PC-3 (cell line): Measurements from ENCODE around the gene ROCK2. TPM values are rescaled to one million over a fixed set of nuclear protein-coding genes. Genes with fewer than 3 reads are reported as not detected.

ENCODE experiments used
- ATAC-seq: fragments of 200-7000 bp; cut with Tn5 transposase; 2 replicates; pipeline ENCODE4 v1.9.1; 2020; ENCODE audit warnings: mild to moderate bottlenecking, moderate library complexity
- BruUV-seq: library from RNA; stranded (reverse); fragments of 400-500 nt; replicated peaks from 2 replicates; lab custom pipeline; 2021; lab: Mats Ljungman, UMichigan
- CTCF ChIA-PET: fragments of 300-600 bp; sonication (Branson Sonifier 250); formaldehyde crosslinking; loops from one replicate; lab custom pipeline; 2022; ENCODE audit warnings: antibody characterized with exemption; lab: Charles Lee
- POLR2A ChIA-PET: fragments of 300-600 bp; sonication (Branson Sonifier 250); formaldehyde crosslinking; loops from one replicate; lab custom pipeline; 2022; ENCODE audit warnings: antibody characterized with exemption; ENCODE audit not compliant: unreplicated experiment; lab: Charles Lee
- DNase-seq: peaks from one replicate; pipeline ENCODE4 v3.0.0-alpha.2; 2015
- H2AFZ ChIP-seq: fragments of 300-600 bp; sonication (generic); 2 replicates; pipeline ENCODE4 v1.6.0; 2016; ENCODE audit warnings: antibody characterized with exemption, low read length
- H3F3A ChIP-seq: fragments of 300-600 bp; sonication (generic); one replicate; pipeline ENCODE4 v1.6.0; 2017; ENCODE audit warnings: antibody characterized with exemption, low read length, control low read depth, mild to moderate bottlenecking; ENCODE audit not compliant: unreplicated experiment
- H3K27ac ChIP-seq: fragments of 300-600 bp; sonication (generic); 2 replicates; pipeline ENCODE4 v1.5.1; 2016; ENCODE audit warnings: mild to moderate bottlenecking, low read length
- H3K27me3 ChIP-seq: fragments of 300-600 bp; sonication (generic); 2 replicates; pipeline ENCODE4 v1.6.1; 2016; ENCODE audit warnings: low read length, mixed read lengths
- H3K36me3 ChIP-seq: fragments of 300-600 bp; sonication (generic); 2 replicates; pipeline ENCODE4 v1.6.1; 2016; ENCODE audit warnings: low read depth, mixed run types, low read length, mixed read lengths
- H3K4me1 ChIP-seq: fragments of 300-600 bp; sonication (generic); 2 replicates; pipeline ENCODE4 v1.5.1; 2016; ENCODE audit warnings: low read length; ENCODE audit not compliant: insufficient read depth
- H3K4me2 ChIP-seq: fragments of 300-600 bp; sonication (generic); 2 replicates; pipeline ENCODE4 v1.6.0; 2016; ENCODE audit warnings: low read length
- H3K4me3 ChIP-seq: fragments of 300-600 bp; sonication (generic); 2 replicates; pipeline ENCODE4 v1.5.1; 2016; ENCODE audit warnings: mild to moderate bottlenecking, low read length, mixed read lengths
- H3K79me2 ChIP-seq: fragments of 300-600 bp; sonication (generic); 2 replicates; pipeline ENCODE4 v1.6.1; 2017; ENCODE audit warnings: low read length, mixed read lengths
- H3K9ac ChIP-seq: fragments of 300-600 bp; sonication (generic); 2 replicates; pipeline ENCODE4 v1.6.0; 2016; ENCODE audit warnings: mild to moderate bottlenecking, low read length
- H3K9me2 ChIP-seq: fragments of 300-600 bp; sonication (generic); replicated peaks from 2 replicates; pipeline ENCODE4 v1.6.1; 2016; ENCODE audit warnings: mixed run types, low read length, mixed read lengths
- H3K9me3 ChIP-seq: fragments of 300-600 bp; sonication (generic); 2 replicates; pipeline ENCODE4 v1.6.1; 2016; ENCODE audit warnings: low read length, mixed read lengths
- H4K20me1 ChIP-seq: fragments of 300-600 bp; sonication (generic); 2 replicates; pipeline ENCODE4 v1.6.1; 2016; ENCODE audit warnings: low read length, mixed read lengths
- EZH2 ChIP-seq: fragments of 300-600 bp; sonication (generic); IDR thresholded peaks from one replicate; pipeline ENCODE4 v1.6.1; 2017; ENCODE audit warnings: antibody characterized with exemption, mild to moderate bottlenecking, low read length; ENCODE audit not compliant: unreplicated experiment
- EZH2phosphoT487 ChIP-seq: fragments of 300-600 bp; sonication (generic); IDR thresholded peaks from 2 replicates; pipeline ENCODE4 v1.6.1; 2018; ENCODE audit warnings: mild to moderate bottlenecking, antibody characterized with exemption, low read length, borderline replicate concordance
- intact Hi-C: fragments of 100-400 bp; cut with micrococcal nuclease; formaldehyde crosslinking; loops from 2 replicates; pipeline ENCODE4 v1.9.0; 2023
- total RNA-seq: library from RNA; depleted of rRNA; stranded (reverse); fragments of >200 nt; gene quantifications from 2 replicates; pipeline ENCODE4 v1.2.3, GENCODE V29; 2014
- TF ChIP-seq, protein P1 (sequence below): fragments of 300-600 bp; sonication (generic); conservative IDR thresholded peaks from 2 replicates; pipeline ENCODE4 v1.5.1; 2017; ENCODE audit warnings: antibody characterized with exemption, low read depth, mild to moderate bottlenecking, low read length

The ROCK2 gene
- total RNA-seq, 1 experiment from 2014 or later, result 35.3 TPM

DNA sequence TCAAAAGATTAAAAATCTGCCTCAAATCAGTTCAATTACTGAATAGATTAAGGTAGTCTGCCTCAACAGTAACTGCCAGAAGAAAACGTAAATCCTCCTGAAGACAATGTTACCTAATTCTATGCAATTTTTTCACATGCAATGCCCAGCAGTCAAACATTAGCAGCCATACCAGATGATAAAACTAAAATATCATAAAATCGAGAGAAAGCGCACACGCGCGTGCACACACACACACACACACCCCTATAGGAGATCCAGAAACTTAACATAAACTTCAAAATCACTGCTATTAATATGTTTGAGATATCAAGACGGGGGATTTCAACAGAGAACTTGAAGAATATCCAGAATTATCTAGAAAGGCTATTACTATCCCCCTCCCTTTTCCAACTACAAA lies 32.9 kb downstream of the ROCK2 start:
- Histone ChIP-seq H3K4me1 (peaks cover 4% of the 10 kb centered on the region; the same call in 1 of the 2 replicates), H3K36me3 (no peaks in the 10 kb centered on the region), H2AFZ (no peak overlapping the region), H3K27me3 (no peaks in the 10 kb centered on the region), H3K27ac (no peak overlapping the region), H3K4me2 (no peak overlapping the region), H3K4me3 (no peak overlapping the region), H3K9ac (no peak overlapping the region), H4K20me1 (peaks cover 41% of the 10 kb centered on the region), H3K9me3 (no peaks in the 10 kb centered on the region), H3F3A (no peaks in the 10 kb centered on the region), H3K9me2 (no peaks in the 10 kb centered on the region), H3K79me2 (peaks cover 98% of the 10 kb centered on the region)
- no peak for DNase-seq
- intact Hi-C loops, result no loop called here
- no TSS peak for BruUV-seq
- TF ChIP-seq, protein P1, sequence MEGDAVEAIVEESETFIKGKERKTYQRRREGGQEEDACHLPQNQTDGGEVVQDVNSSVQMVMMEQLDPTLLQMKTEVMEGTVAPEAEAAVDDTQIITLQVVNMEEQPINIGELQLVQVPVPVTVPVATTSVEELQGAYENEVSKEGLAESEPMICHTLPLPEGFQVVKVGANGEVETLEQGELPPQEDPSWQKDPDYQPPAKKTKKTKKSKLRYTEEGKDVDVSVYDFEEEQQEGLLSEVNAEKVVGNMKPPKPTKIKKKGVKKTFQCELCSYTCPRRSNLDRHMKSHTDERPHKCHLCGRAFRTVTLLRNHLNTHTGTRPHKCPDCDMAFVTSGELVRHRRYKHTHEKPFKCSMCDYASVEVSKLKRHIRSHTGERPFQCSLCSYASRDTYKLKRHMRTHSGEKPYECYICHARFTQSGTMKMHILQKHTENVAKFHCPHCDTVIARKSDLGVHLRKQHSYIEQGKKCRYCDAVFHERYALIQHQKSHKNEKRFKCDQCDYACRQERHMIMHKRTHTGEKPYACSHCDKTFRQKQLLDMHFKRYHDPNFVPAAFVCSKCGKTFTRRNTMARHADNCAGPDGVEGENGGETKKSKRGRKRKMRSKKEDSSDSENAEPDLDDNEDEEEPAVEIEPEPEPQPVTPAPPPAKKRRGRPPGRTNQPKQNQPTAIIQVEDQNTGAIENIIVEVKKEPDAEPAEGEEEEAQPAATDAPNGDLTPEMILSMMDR, result no peak
- TF ChIP-seq EZH2phosphoT487 (no peak), EZH2 (no peak)
- CTCF ChIA-PET, result no interaction called here
- POLR2A ChIA-PET, result interaction anchor here (0.7 kb wide), 1 partner anchor 68 kb away, joined by 3 read pairs; no protein-coding TSS in a partner anchor
- ATAC-seq, result no peak

DNA sequence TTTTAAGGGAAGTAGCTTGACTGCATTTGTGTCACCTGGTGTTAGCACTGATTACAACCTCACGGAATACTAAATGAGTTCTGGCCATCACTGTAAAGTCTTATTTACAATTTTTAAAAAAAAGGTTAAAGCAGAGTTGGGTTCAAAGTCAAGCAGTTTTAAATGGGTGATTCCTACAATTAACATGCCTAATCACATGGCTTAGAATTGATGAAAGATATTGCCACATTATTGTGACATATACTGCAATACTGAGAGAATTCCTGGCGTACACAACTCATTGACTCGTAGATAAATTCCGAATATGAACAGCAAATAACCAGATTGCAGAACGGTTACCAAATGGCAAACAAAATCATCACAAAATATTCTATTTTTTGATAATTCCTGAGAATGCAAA lies 34.2 kb downstream of the ROCK2 start:
- intact Hi-C loops, result no loop called here
- no peaks in the 10 kb centered on the region for H3K9me2 ChIP-seq
- no peaks in the 10 kb centered on the region for H3F3A ChIP-seq
- H2AFZ ChIP-seq, result no peak overlapping the region
- H3K9ac ChIP-seq, result no peak overlapping the region
- DNase-seq, result no peak
- BruUV-seq, result no TSS peak
- H3K79me2 ChIP-seq, result peaks cover 98% of the 10 kb centered on the region
- H3K4me1 ChIP-seq, result peaks cover 13% of the 10 kb centered on the region
- no peak overlapping the region for H3K4me2 ChIP-seq
- H3K27me3 ChIP-seq, result no peaks in the 10 kb centered on the region
- ChIA-PET POLR2A (no interaction called here), CTCF (no interaction called here)
- H3K4me3 ChIP-seq, result no peak overlapping the region
- H3K36me3 ChIP-seq, result no peaks in the 10 kb centered on the region
- H4K20me1 ChIP-seq, result peaks cover 42% of the 10 kb centered on the region
- TF ChIP-seq, protein P1, result no peak
- no peak for TF ChIP-seq EZH2
- TF ChIP-seq EZH2phosphoT487, result no peak
- no peaks in the 10 kb centered on the region for H3K9me3 ChIP-seq
- no peak for ATAC-seq
- no peak overlapping the region for H3K27ac ChIP-seq

DNA sequence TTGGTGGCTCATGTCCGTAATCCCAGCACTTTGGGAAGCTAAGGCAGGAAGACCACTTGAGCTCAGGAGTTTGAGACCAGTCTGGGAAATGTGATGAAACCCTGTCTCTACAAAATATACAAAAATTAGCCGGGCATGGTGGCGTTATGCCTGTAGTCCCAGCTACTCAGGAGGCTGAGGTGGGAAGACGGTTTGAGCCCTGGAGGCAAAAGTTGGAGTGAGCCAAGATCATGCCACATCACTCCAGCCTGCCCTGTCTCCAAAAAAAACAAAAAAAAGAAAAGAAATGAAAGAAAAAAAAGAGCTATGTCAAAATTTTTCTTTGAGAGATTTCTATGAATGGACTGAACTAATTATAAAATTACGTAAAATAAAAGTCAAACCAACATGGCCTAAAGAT lies 34.7 kb downstream of the ROCK2 start:
- POLR2A ChIA-PET, result interaction anchor here (0.6 kb wide), 1 partner anchor 98 kb away, joined by 8 read pairs; no protein-coding TSS in a partner anchor
- CTCF ChIA-PET, result no interaction called here

More for the DNA sequence above, 34.7 kb downstream of the ROCK2 start:
- ATAC-seq, result no peak
- no peaks in the 10 kb centered on the region for H3F3A ChIP-seq
- no peak for TF ChIP-seq EZH2phosphoT487
- no TSS peak for BruUV-seq
- no peak overlapping the region for H3K27ac ChIP-seq
- intact Hi-C loops, result no loop called here
- DNase-seq, result no peak
- peaks cover 41% of the 10 kb centered on the region for H4K20me1 ChIP-seq
- no peak overlapping the region for H3K9ac ChIP-seq
- H3K9me3 ChIP-seq, result no peaks in the 10 kb centered on the region
- H3K79me2 ChIP-seq, result peaks cover 98% of the 10 kb centered on the region
- peaks cover 13% of the 10 kb centered on the region for H3K4me1 ChIP-seq
- H3K4me2 ChIP-seq, result no peak overlapping the region
- H3K9me2 ChIP-seq, result no peaks in the 10 kb centered on the region
- H2AFZ ChIP-seq, result no peak overlapping the region
- H3K27me3 ChIP-seq, result no peaks in the 10 kb centered on the region
- H3K36me3 ChIP-seq, result no peaks in the 10 kb centered on the region
- no peak overlapping the region for H3K4me3 ChIP-seq
